OCI-LY3 (cell line): ENCODE results near the gene DCT.

Experiments
- EZH2phosphoT487 ChIP-seq: fragments of 200-600 bp; shearing (Covaris generic); IDR thresholded peaks from 2 replicates; pipeline ENCODE4 v1.6.1; 2018; ENCODE audit warnings: antibody characterized with exemption, mixed run types, low read depth
- TF ChIP-seq, protein P1 (sequence below): fragments of 200-600, 300-600 bp; sonication (generic); IDR thresholded peaks from 2 replicates; pipeline ENCODE4 v1.5.1; 2014; ENCODE audit warnings: antibody characterized with exemption, low read length, low read depth

- TF ChIP-seq, protein P1, sequence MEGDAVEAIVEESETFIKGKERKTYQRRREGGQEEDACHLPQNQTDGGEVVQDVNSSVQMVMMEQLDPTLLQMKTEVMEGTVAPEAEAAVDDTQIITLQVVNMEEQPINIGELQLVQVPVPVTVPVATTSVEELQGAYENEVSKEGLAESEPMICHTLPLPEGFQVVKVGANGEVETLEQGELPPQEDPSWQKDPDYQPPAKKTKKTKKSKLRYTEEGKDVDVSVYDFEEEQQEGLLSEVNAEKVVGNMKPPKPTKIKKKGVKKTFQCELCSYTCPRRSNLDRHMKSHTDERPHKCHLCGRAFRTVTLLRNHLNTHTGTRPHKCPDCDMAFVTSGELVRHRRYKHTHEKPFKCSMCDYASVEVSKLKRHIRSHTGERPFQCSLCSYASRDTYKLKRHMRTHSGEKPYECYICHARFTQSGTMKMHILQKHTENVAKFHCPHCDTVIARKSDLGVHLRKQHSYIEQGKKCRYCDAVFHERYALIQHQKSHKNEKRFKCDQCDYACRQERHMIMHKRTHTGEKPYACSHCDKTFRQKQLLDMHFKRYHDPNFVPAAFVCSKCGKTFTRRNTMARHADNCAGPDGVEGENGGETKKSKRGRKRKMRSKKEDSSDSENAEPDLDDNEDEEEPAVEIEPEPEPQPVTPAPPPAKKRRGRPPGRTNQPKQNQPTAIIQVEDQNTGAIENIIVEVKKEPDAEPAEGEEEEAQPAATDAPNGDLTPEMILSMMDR: no peak
- no peak for TF ChIP-seq EZH2phosphoT487
These were observed 46.2 kb downstream of the DCT start for GRCh38 chr13:94433055-94433961.
